Tibial nerve (tissue), 4 donors: ENCODE measurements around the gene ELP4. TPM values are rescaled to one million over a fixed set of nuclear protein-coding genes. Genes with fewer than 3 reads are reported as not detected.

Experiments used
- DNase-seq, 2 donors: peaks; one replicate each; pipeline ENCODE4 v3.0.0-alpha.2; 2019; ENCODE audit warnings: low spot score in 2 of 2
- H3K27ac ChIP-seq, 4 donors: fragments of 200-600 bp; sonication (generic) in 3 of 4; one replicate each; pipeline ENCODE4 v1.5.1; 2017 to 2019; ENCODE audit warnings: mild to moderate bottlenecking in 1 of 4
- H3K27me3 ChIP-seq, 2 donors: fragments of 200-600 bp; sonication (generic) in 1 of 2; one replicate each; pipeline versions ENCODE4 v1.5.1 to v1.6.0; 2017 to 2019
- H3K36me3 ChIP-seq, 3 donors: fragments of 200-600 bp; sonication (generic); one replicate each; pipeline ENCODE4 v1.5.1; 2018 to 2019
- H3K4me1 ChIP-seq, 4 donors: fragments of 200-600 bp; sonication (generic) in 3 of 4; one replicate each; pipeline ENCODE4 v1.5.1; 2017 to 2019
- H3K4me3 ChIP-seq, 4 donors: fragments of 200-600 bp; sonication (generic) in 3 of 4; one replicate each; pipeline ENCODE4 v1.5.1; 2017 to 2019; ENCODE audit warnings: mild to moderate bottlenecking in 1 of 4, moderate library complexity in 1 of 4
- H3K9me3 ChIP-seq, 4 donors: fragments of 200-600 bp; sonication (generic) in 3 of 4; one replicate each; pipeline ENCODE4 v1.5.1; 2017 to 2019
- EP300 ChIP-seq, 2 donors: sonication (generic); formaldehyde crosslinking; IDR thresholded peaks; one replicate each; pipeline ENCODE4 v1.6.1; 2017; ENCODE audit warnings: antibody characterized with exemption in 2 of 2, mild to moderate bottlenecking in 1 of 2
- POLR2A ChIP-seq, 2 donors: fragments of 450-650 bp; IDR thresholded peaks; one replicate each; pipeline ENCODE4 v1.6.1; 2017; ENCODE audit warnings: antibody characterized with exemption in 2 of 2, mild to moderate bottlenecking in 2 of 2, moderate library complexity in 2 of 2
- WGBS, 2 donors: methylation state at CpG; one replicate each; pipeline ENCODE4 v1.1.5; 2018; 5-methylcytosine and 5-hydroxymethylcytosine counted together
- total RNA-seq, 4 donors: library from RNA; depleted of rRNA; stranded (reverse); fragments of >200 nt; gene quantifications; one replicate each; pipeline ENCODE4 v1.1.0, GENCODE V29; 2016
- TF ChIP-seq, protein P1 (sequence below), 5 experiments: fragments of 200-600 bp in 3 of 5; fragments of 450-650 bp in 2 of 5; sonication (generic) in 3 of 5; IDR thresholded peaks; one replicate each; pipeline ENCODE4 v1.5.1; 2016 to 2019; ENCODE audit warnings: antibody characterized with exemption in 5 of 5, mild to moderate bottlenecking in 3 of 5, moderate library complexity in 2 of 5

Gene ELP4
- total RNA-seq, 4 donors from 2014 or later = 19.2 to 32.1 (median 29.7) TPM

DNA sequence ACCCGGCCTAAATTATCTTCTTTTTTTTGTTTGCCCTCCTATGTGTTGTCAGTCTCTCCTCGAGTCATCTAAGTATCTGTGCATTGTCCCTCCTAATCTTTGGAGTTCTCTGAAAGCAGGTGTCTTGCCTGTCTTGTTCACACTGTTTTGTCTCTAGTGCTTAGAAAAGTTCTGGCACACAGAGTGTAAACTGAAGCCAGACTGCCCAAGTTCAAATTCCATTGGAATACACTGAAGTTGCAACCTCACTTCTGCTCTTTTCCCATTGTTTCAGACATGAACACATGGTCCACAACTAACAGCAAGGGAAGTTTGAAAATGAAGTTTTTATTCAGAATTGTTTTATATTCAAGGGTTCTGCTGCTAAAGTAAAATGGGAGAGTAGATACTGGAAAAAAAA is 262.8 kb downstream of the ELP4 start:
- H3K4me3 ChIP-seq = no peak overlapping the region
- TF ChIP-seq EP300 (IDR thresholded peaks at IDR 0.05) = no peak
- 85 to 89% methylated on average over 2 of the region's 2 CpGs for WGBS, 2 donors
- peaks cover 0 to 7% (median 0%) of the 10 kb centered on the region in 4 donors for H3K9me3 ChIP-seq
- peaks cover 0 to 3% (median 0%) of the 10 kb centered on the region in 3 donors for H3K36me3 ChIP-seq
- no peaks in the 10 kb centered on the region for H3K4me1 ChIP-seq
- no peak overlapping the region for H3K27ac ChIP-seq
- H3K27me3 ChIP-seq = no peaks in the 10 kb centered on the region
- no peak for DNase-seq

DNA sequence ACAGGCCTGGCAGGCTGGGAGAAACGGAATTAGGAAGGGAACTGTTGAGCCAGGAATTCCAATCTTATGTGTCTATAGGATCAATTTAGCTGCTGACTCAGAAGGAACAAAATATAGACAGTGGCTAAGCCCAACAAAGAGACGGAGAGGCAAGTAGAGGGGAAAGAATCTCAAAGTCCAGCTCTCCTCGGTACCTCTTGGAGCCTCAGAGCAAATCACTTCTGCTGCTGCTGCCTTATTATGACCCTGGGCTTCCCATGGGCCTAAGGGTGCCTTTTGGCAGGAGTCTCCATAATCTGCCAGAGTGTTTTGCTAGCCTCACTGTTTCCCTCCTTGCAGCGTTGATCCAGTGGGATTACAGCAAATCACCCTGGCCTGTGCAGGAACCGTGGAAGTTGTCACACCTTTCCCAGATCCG is 269.8 kb downstream of the ELP4 start:
- 60 to 70% methylated on average over 6 of the region's 6 CpGs for WGBS, 2 donors
- Histone ChIP-seq H3K9me3 (peaks cover 0 to 10% (median 0%) of the 10 kb centered on the region in 4 donors), H3K4me1 (no peaks in the 10 kb centered on the region), H3K4me3 (no peak overlapping the region), H3K27ac (no peak overlapping the region), H3K27me3 (no peaks in the 10 kb centered on the region), H3K36me3 (peaks cover 0 to 15% (median 0%) of the 10 kb centered on the region in 3 donors)
- TF ChIP-seq POLR2A (IDR thresholded peaks at IDR 0.05) (no peak), EP300 (IDR thresholded peaks at IDR 0.05) (no peak)
- TF ChIP-seq, protein P1, sequence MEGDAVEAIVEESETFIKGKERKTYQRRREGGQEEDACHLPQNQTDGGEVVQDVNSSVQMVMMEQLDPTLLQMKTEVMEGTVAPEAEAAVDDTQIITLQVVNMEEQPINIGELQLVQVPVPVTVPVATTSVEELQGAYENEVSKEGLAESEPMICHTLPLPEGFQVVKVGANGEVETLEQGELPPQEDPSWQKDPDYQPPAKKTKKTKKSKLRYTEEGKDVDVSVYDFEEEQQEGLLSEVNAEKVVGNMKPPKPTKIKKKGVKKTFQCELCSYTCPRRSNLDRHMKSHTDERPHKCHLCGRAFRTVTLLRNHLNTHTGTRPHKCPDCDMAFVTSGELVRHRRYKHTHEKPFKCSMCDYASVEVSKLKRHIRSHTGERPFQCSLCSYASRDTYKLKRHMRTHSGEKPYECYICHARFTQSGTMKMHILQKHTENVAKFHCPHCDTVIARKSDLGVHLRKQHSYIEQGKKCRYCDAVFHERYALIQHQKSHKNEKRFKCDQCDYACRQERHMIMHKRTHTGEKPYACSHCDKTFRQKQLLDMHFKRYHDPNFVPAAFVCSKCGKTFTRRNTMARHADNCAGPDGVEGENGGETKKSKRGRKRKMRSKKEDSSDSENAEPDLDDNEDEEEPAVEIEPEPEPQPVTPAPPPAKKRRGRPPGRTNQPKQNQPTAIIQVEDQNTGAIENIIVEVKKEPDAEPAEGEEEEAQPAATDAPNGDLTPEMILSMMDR (IDR thresholded peaks at IDR 0.05) = no peak
- DNase-seq = no peak

DNA sequence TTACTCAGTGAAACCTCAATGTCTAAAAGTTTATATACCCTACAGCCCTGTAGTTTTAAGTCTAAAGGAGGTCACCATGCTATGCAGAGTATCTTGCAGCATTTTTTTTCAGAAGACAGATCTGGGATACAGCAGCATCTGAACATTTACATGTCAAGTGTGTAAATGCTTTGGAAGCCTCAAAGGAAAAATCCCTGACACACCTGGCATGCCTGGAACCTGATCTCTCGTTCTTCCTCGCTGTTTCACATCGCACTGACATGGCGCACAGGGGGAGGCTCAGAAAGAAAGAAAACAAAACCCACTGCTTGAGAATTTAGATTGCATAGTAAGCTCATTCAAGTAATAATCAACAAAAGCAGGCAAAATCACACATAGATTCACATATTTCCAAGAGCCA is 270.5 kb downstream of the ELP4 start:
- Histone ChIP-seq H3K9me3 (peaks cover 0 to 10% (median 0%) of the 10 kb centered on the region in 4 donors), H3K27me3 (no peaks in the 10 kb centered on the region), H3K4me3 (no peak overlapping the region), H3K4me1 (no peaks in the 10 kb centered on the region), H3K27ac (no peak overlapping the region), H3K36me3 (peaks cover 0 to 15% (median 0%) of the 10 kb centered on the region in 3 donors)
- DNase-seq = no peak
- no peak for TF ChIP-seq EP300 (IDR thresholded peaks at IDR 0.05)
- TF ChIP-seq POLR2A (IDR thresholded peaks at IDR 0.05) = no peak
- TF ChIP-seq, protein P1 (IDR thresholded peaks at IDR 0.05) = no peak
- 96 to 99% methylated on average over 4 of the region's 4 CpGs for WGBS, 2 donors

DNA sequence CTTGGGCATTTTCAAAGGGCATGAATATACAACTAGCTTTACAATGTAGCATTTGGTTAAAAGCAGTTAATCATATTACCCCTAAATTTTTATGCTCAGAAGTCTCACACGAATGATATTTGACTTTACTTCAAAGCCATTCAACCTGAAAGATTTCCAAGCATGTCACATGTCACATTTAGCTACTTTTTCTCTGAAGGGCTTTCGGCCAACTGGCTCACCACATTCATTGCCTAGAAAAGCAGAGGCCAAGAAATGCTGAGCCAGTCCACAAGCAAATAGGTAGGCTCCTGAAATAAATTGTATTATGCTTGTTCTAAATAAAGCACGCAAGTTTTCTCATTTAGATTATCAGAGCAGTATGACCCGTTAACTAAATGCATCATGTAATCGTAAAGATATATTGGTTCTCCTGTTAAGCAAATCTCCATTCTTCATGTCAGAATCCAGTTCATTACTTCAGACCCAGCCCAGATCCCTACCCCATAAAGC is 271.0 kb downstream of the ELP4 start:
- no peaks in the 10 kb centered on the region for H3K27me3 ChIP-seq
- H3K27ac ChIP-seq = no peak overlapping the region
- H3K36me3 ChIP-seq = peaks cover 0 to 15% (median 0%) of the 10 kb centered on the region in 3 donors
- DNase-seq = no peak
- 80 to 93% methylated on average over 5 of the region's 5 CpGs for WGBS, 2 donors
- H3K9me3 ChIP-seq = peaks cover 0 to 10% (median 0%) of the 10 kb centered on the region in 4 donors
- no peaks in the 10 kb centered on the region for H3K4me1 ChIP-seq
- TF ChIP-seq POLR2A (IDR thresholded peaks at IDR 0.05) (no peak), EP300 (IDR thresholded peaks at IDR 0.05) (no peak)
- TF ChIP-seq, protein P1 (IDR thresholded peaks at IDR 0.05) = no peak
- H3K4me3 ChIP-seq = no peak overlapping the region

DNA sequence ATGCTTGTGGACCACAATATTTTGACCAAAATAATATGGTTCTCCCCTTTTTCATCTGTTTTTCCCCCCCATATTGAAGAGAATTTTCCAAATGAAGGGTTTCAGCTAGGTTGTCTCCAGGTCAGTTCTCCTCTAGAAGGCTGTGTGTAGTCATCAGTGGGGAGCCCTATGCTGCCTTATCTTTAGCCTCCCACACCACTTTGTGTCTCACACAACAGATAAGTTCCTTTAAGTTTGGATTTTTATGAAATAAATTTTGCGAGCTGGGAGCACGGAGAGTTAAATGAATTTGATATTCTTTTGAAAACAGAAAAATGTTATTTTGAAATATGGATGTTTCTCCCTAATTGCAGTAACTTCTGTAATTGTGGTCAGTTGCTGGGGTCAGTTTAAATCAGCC is 272.7 kb downstream of the ELP4 start:
- H3K4me1 ChIP-seq = no peaks in the 10 kb centered on the region
- 96 to 98% methylated on average over 2 of the region's 2 CpGs for WGBS, 2 donors
- H3K27ac ChIP-seq = no peak overlapping the region
- no peak for TF ChIP-seq POLR2A (IDR thresholded peaks at IDR 0.05)
- no peak for TF ChIP-seq EP300 (IDR thresholded peaks at IDR 0.05)
- TF ChIP-seq, protein P1 (IDR thresholded peaks at IDR 0.05) = no peak
- no peak overlapping the region for H3K4me3 ChIP-seq
- H3K27me3 ChIP-seq = no peaks in the 10 kb centered on the region
- H3K9me3 ChIP-seq = peaks cover 0 to 4% (median 0%) of the 10 kb centered on the region in 4 donors
- DNase-seq = no peak
- peaks cover 0 to 16% (median 0%) of the 10 kb centered on the region in 3 donors for H3K36me3 ChIP-seq
